ENCODE data around the gene FAM32A.

Gene FAM32A

GRCh38 chr19:16200038-16201010 lies 15.1 kb downstream of the FAM32A start:
- no peak for DNase-seq (ENCODE audit: insufficient read length, low spot score)

DNA sequence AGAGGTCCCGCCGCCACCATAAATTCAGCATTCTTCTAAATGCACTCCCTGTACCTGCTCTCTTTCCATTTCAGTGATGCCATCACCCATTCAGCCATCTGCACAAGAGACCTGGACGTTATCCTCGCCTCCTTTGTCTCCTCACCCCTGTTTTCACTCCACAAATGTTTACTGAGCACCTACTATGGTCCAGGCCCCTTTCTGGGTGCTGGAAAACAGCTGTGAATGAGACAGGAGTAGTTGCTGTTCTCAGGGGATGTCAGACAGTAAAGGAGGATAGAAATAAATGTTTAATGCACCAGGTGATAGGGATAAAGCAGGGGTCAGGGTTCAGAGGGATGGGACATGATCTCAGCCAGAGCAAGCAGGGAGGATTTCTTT lies 15.8 kb downstream of the FAM32A start:
- DNase-seq (ENCODE audit: insufficient read length, low spot score), result no peak
- no peak for FAIRE-seq

More at GRCh38 chr19:16200038-16201010, 15.1 kb downstream of the FAM32A start:
- FAIRE-seq, result no peak

DNA sequence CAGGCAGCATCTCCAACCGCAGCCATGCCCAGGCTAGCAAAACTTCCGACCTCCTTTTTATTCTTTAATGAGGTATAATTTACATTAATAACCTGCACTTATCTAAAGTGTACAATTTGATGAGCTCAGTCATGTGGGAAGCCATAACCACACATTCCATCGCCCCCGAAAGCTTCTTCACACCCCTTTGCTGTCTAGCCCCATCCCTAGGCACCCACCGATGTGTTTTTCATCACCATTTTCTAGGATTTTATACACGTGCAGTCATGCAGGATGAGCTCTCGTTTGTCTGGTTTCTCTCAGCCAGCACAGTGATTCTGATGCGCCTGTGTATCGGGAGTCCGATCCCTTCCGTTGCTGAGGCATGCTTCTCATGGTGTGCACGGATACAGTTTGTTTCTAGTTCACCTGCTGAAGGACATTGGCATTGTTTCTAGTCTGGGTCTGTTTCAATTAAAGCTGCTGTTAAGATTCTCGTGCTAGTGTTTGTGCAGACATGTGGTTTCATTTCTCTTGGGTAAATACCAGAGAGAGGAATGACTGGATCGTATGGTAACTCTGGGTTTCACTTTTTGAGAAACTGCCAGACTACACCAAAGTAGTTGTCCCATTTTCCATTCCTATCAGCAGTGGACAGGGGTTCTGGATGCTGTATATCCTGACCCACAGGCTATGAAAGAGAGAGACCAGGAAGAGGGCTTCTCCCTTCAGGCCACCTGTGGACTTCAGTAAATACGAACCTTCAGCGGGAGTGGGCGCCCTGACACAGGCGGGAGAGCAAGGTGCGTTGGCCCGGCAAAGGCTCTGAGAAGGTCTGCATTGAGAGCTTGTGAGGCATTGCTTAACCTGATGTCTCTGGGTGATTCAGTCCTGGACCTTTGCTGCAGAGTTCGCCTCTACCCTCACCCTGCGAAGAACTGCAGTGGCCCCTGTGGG lies 17.4 kb downstream of the FAM32A start:
- FAIRE-seq, result no peak

DNA sequence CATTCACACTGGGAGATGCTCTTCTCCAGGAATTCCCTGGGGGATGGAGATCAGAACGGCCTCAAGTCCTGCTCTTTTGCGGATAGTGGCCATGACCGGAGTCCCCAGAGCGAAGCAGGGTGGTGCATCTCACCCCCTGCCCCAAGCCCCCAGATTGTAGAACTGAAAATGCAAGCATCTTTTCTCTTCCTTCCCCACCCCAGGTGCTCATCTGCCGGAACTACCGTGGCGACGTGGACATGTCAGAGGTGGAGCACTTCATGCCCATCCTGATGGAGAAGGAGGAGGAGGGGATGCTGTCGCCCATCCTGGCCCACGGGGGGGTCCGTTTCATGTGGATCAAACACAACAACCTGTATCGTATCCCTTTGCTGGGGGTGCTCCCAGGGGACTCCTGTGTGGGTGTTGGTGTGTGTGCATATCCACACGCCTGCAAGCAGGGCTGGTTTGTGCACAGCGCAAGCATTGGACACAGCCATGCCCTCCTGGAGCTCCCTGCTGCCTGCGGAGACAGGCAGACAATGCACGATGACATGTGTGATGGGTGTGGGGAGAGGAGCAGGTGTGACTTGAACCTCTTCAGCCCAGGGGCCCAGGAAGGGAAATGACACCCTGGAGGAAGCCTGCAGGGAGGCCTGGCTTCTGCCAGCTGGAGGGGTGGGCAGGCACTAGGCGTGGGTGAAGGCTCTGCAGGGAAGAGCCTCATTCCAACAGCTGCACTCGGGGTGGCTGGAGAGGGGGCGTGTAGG lies 18.2 kb downstream of the FAM32A start:
- peak; percentile 48 for FAIRE-seq
- DNase-seq (ENCODE audit: insufficient read length, low spot score), result no peak

More for the DNA sequence above, 17.4 kb downstream of the FAM32A start:
- no peak for DNase-seq (ENCODE audit: insufficient read length, low spot score)

DNA sequence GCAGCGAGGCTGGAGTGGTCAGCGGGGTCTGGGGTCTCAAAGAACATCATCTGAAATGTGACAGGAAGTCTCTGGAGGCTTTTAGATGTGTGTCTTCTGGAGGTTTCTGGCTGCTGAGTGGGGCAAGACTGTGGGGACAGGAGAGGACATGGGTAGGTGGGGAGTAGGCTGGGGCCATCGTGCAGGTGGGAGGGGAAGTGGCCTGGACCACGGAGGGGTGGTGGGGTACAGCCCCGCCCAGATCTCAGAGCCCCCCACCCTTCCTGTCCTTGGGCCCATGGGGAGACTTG lies 18.7 kb downstream of the FAM32A start:
- FAIRE-seq (no peak), DNase-seq (ENCODE audit: insufficient read length, low spot score) (no peak)

GRCh38 chr19:16205205-16206045 lies 20.2 kb downstream of the FAM32A start:
- DNase-seq (ENCODE audit: insufficient read length, low spot score) (no peak), FAIRE-seq (no peak)

GRCh38 chr19:16206046-16206605 lies 20.9 kb downstream of the FAM32A start:
- FAIRE-seq (no peak), DNase-seq (ENCODE audit: insufficient read length, low spot score) (no peak)

GRCh38 chr19:16206637-16207036 lies 21.4 kb downstream of the FAM32A start:
- DNase-seq (ENCODE audit: insufficient read length, low spot score) (no peak), FAIRE-seq (no peak)

GRCh38 chr19:16207063-16207462 lies 21.9 kb downstream of the FAM32A start:
- DNase-seq (ENCODE audit: insufficient read length, low spot score) (no peak), FAIRE-seq (no peak)

GRCh38 chr19:16207490-16208025 lies 22.3 kb downstream of the FAM32A start:
- DNase-seq (ENCODE audit: insufficient read length, low spot score), result no peak
- FAIRE-seq, result no peak

GRCh38 chr19:16208064-16208759 lies 23.0 kb downstream of the FAM32A start:
- DNase-seq (ENCODE audit: insufficient read length, low spot score) (no peak), FAIRE-seq (no peak)

DNA sequence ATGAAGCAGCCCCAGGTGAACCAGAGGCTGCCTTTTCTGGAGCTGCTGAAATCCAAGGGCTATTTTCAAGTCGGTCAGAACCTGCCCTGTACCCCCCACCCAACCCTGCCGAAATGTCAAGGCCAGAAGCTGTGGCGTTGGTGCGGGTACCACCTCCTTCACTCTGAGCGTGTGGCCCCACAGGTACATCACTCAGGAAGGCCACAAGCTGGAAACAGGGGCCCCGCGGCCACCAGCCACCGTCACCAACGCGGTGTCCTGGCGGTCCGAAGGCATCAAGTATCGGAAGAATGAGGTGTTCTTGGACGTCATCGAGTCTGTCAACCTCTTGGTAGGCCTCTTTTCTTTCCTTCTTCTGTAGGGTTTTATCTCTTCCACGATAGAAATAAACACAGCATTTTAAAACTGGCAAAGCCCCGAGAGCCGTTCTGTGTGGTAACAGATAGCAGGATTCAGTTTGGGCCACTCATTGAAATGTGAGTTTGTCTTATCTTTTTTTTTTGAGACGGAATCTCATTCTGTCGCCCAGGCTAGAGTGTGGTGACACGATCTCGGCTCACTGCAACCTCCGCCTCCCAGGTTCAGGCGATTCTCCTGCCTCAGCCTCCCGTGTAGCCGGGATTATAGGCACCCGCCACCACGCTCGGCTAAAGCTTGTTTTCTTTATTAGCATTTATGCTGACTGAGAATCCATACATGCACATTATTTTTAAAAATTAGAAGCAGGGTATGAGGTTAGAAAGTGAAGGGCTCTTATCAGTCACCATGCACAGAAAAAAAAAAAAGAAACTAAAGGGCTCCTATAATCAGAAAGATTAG lies 23.8 kb downstream of the FAM32A start:
- DNase-seq (ENCODE audit: insufficient read length, low spot score), result no peak
- FAIRE-seq, result no peak

GRCh38 chr19:16210168-16210567 lies 25.0 kb downstream of the FAM32A start:
- FAIRE-seq, result no peak
- DNase-seq (ENCODE audit: insufficient read length, low spot score), result no peak

DNA sequence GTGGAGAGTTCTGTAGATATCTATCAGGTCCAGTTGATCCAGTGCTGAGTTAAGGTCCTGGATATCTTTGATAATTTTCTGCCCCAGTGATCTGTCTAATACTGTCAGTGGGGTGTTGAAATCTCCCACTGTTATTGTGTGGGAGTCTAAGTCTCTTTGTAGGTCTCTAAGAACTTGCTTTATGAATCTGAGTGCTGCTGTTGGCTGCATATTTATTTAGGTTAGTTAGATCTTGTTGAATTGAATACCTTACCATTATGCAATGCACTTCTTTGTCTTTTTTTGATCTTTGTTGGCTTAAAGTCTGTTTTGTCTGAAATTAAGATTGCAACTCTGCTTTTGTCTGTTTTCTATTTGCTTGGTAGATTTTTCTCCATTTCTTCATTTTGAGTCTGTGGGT lies 27.9 kb downstream of the FAM32A start:
- FAIRE-seq, result no peak
- no peak for DNase-seq (ENCODE audit: insufficient read length, low spot score)

DNA sequence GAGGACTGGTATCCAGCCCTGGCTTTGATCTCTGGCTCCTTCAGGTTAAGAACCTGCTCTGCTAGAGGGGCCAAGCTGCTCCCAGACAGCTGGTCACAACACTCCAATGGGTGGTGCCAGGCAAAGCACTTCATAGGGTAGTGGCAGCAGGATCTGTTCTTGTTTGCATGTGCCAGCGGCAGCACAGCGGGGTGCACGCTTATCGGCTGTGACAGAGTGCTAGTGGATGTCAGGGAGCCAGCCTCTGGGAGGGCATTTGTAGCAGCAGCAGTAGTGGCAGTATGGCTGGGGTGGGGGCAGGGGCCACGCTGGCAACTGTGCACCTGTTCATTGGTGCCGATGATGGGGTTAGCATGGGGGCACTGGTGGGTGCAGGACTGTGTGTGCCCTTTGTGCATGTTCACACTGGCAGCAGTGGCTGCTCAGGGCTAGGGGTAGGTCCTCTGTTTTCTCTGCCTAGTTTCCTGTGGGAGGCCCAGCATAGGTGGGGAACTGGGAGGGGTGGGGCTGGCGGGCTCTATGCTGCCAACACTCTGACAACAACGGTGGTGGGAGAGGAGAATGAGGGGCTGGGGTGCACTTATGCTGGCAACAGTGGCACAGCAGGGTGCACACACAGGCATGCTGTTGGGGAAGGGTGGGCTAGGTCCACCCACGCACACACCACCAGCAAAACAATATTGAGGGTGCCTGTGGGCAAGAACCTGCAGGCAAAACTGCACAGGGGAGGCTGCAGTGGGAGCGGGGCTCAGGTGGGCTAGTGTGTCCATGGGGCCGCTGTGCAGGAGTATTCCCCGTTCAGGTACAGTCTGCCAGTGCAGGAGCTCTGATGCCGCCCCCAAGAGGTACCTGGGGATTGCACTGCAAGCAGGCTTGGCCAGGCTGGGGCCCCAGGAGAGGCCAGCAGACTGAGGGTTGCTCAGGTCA lies 31.8 kb downstream of the FAM32A start:
- DNase-seq (ENCODE audit: insufficient read length, low spot score), result no peak
- no peak for FAIRE-seq

DNA sequence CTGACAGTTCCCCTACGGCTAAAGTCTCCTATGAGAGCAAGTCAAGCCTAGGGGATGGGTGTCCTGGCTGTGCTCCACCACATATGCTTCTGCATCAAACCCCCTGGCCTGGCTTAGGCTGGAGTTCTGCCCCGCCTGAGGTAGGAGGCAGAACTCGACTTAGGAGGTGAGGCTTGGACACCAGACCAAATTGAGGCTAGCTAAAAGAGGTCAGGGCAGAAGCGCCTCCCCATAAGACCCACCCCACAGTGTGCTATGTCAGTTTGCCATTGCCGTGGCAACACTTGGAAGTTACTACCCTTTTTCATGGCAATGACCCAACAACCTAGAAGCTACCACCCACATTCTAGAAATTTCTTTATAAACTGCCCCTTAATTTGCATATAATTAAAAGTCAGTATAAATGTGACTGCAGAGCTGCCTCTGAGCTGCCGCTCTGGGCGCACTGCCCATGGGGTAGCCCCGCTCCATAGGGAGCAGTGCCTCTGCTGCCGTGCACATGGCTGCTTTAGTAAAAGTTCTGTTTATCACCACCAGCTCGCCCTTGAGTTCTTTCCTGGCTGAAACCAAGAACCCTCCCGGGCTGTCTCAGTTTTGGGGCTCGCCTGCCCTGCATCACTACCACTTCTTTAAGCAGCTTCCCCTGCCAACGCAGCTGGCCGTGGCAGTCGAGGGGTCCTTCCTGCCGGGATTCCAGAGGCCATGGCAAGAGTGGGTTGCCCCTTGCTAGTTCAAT lies 32.7 kb downstream of the FAM32A start:
- DNase-seq (ENCODE audit: insufficient read length, low spot score) (no peak), FAIRE-seq (no peak)

Measured in HTR-8/SVneo (cell line).